CD14-positive monocyte (primary cell): ENCODE data around the gene FBXO5. TPM values are rescaled to one million over a fixed set of nuclear protein-coding genes. Genes with fewer than 3 reads are reported as not detected.

Experiments used
- DNase-seq, 3 donors: peaks; one replicate each; pipeline ENCODE4 v3.0.0-alpha.2; 2011 to 2022
- H2AFZ ChIP-seq: 2 replicates; pipeline ENCODE4 v1.6.0; 2012; ENCODE audit warnings: mild to moderate bottlenecking, low read depth, low read length, inconsistent platforms; ENCODE audit not compliant: insufficient read depth, poor library complexity, severe bottlenecking
- H3K27ac ChIP-seq, 2 donors: 1 replicate in 1 of 2; 2 replicates in 1 of 2; pipeline ENCODE4 v1.5.1; 2012 to 2013; ENCODE audit warnings: low read length in 2 of 2, control low read depth in 1 of 2, inconsistent platforms in 1 of 2, low read depth in 1 of 2, mild to moderate bottlenecking in 1 of 2
- H3K27me3 ChIP-seq, 2 donors: one replicate each; pipeline versions ENCODE4 v1.6.0 to v1.6.1; 2011 to 2013; ENCODE audit warnings: low read length in 2 of 2; ENCODE audit not compliant: control insufficient read depth in 2 of 2, insufficient read depth in 2 of 2
- H3K36me3 ChIP-seq, 2 donors: replicated peaks in 1 of 2; 1 replicate in 1 of 2; 2 replicates in 1 of 2; pipeline versions ENCODE4 v1.5.1 to v1.6.1; 2012 to 2013; ENCODE audit warnings: low read length in 2 of 2, control low read depth in 1 of 2, inconsistent platforms in 1 of 2, mild to moderate bottlenecking in 1 of 2; ENCODE audit not compliant: insufficient read depth in 2 of 2, control insufficient read depth in 1 of 2
- H3K4me1 ChIP-seq, 2 donors: 1 replicate in 1 of 2; 2 replicates in 1 of 2; pipeline versions ENCODE4 v1.5.1 to v1.6.1; 2012 to 2013; ENCODE audit warnings: low read length in 2 of 2, control low read depth in 1 of 2, inconsistent platforms in 1 of 2, mild to moderate bottlenecking in 1 of 2, moderate library complexity in 1 of 2; ENCODE audit not compliant: insufficient read depth in 2 of 2, control insufficient read depth in 1 of 2
- H3K4me2 ChIP-seq: replicated peaks from 2 replicates; pipeline ENCODE3; 2012; ENCODE audit warnings: low read length, moderate library complexity, mild to moderate bottlenecking; ENCODE audit not compliant: poor library complexity, severe bottlenecking; ENCODE audit errors: extremely low read depth
- H3K4me3 ChIP-seq, 3 experiments: fragments of 200-600 bp in 1 of 3; sonication (generic) in 1 of 3; replicated peaks in 1 of 3; 1 replicate in 2 of 3; 2 replicates in 1 of 3; pipeline ENCODE4 v1.5.1; 2011 to 2013; ENCODE audit warnings: low read length in 3 of 3, mild to moderate bottlenecking in 3 of 3, control low read depth in 2 of 3, low read depth in 2 of 3, inconsistent platforms in 1 of 3, moderate library complexity in 1 of 3
- H3K79me2 ChIP-seq: 2 replicates; pipeline ENCODE4 v1.6.0; 2012; ENCODE audit warnings: mild to moderate bottlenecking, control low read depth, inconsistent platforms, low read length, moderate library complexity; ENCODE audit not compliant: insufficient read depth
- H3K9ac ChIP-seq: 2 replicates; pipeline ENCODE4 v1.6.0; 2017; ENCODE audit warnings: low read length, mild to moderate bottlenecking; ENCODE audit not compliant: insufficient read depth, poor library complexity, severe bottlenecking
- H3K9me3 ChIP-seq, 2 donors: replicated peaks in 1 of 2; 1 replicate in 1 of 2; 2 replicates in 1 of 2; pipeline versions ENCODE4 v1.5.1 to v1.6.1; 2012 to 2013; ENCODE audit warnings: low read length in 2 of 2, control low read depth in 1 of 2; ENCODE audit not compliant: control insufficient read depth in 1 of 2, insufficient read depth in 1 of 2
- H4K20me1 ChIP-seq: 2 replicates; pipeline ENCODE4 v1.6.0; 2012; ENCODE audit warnings: mild to moderate bottlenecking, low read length, control low read depth, moderate library complexity; ENCODE audit not compliant: insufficient read depth
- H3K27ac Mint-ChIP-seq, 7 donors: one replicate each; pipeline ENCODE4 v1.8.0; 2020; ENCODE audit warnings: mild to moderate bottlenecking in 7 of 7, mixed read lengths in 7 of 7, moderate library complexity in 6 of 7, inconsistent platforms in 2 of 7
- H3K27me3 Mint-ChIP-seq, 3 donors: one replicate each; pipeline ENCODE4 v1.8.0; 2021 to 2022; ENCODE audit warnings: low read depth in 3 of 3, mild to moderate bottlenecking in 3 of 3, mixed read lengths in 3 of 3, moderate library complexity in 3 of 3, inconsistent platforms in 1 of 3
- H3K36me3 Mint-ChIP-seq, 2 donors: one replicate each; pipeline ENCODE4 v1.8.0; 2020; ENCODE audit warnings: mixed read lengths in 2 of 2, inconsistent platforms in 1 of 2, mild to moderate bottlenecking in 1 of 2
- H3K4me1 Mint-ChIP-seq: one replicate; pipeline ENCODE4 v1.8.0; 2020; ENCODE audit warnings: mild to moderate bottlenecking, mixed read lengths
- H3K4me3 Mint-ChIP-seq, 2 donors: one replicate each; pipeline ENCODE4 v1.8.0; 2020; ENCODE audit warnings: mild to moderate bottlenecking in 2 of 2, mixed read lengths in 2 of 2, moderate library complexity in 1 of 2
- H3K9me3 Mint-ChIP-seq, 7 donors: one replicate each; pipeline ENCODE4 v1.8.0; 2020 to 2022; ENCODE audit warnings: mixed read lengths in 7 of 7, mild to moderate bottlenecking in 6 of 7, moderate library complexity in 6 of 7, inconsistent platforms in 2 of 7
- WGBS: methylation state at CpG from one replicate; pipeline ENCODE4 v1.1.5; 2013; ENCODE audit warnings: missing lambda C conversion rate; ENCODE audit not compliant: insufficient coverage; 5-methylcytosine and 5-hydroxymethylcytosine counted together
- intact Hi-C, 2 donors: fragments of 100-400 bp; cut with micrococcal nuclease; formaldehyde crosslinking; loops; one replicate each; pipeline versions ENCODE4 v1.15.0 to v1.15.1; 2023
- polyA plus RNA-seq, 3 donors: library from polyadenylated mRNA; depleted of rRNA in 1 of 3; unstranded in 2 of 3; stranded (reverse) in 1 of 3; fragments of 300-500 nt in 2 of 3; fragments of >200 nt in 1 of 3; fragmentation: Illumina TruSeq in 2 of 3; gene quantifications; 1 replicate in 2 of 3; 2 replicates in 1 of 3; pipeline ENCODE4 v1.2.3, GENCODE V29; 2012 to 2021
- TF ChIP-seq, protein P1 (sequence below): fragments of 200-600 bp; IDR thresholded peaks from one replicate; pipeline ENCODE4 v1.8.0; 2022; ENCODE audit warnings: antibody characterized with exemption, mild to moderate bottlenecking

Gene FBXO5
- polyA plus RNA-seq, 3 donors, result 1.0 to 1.9 (median 1.3) TPM

DNA sequence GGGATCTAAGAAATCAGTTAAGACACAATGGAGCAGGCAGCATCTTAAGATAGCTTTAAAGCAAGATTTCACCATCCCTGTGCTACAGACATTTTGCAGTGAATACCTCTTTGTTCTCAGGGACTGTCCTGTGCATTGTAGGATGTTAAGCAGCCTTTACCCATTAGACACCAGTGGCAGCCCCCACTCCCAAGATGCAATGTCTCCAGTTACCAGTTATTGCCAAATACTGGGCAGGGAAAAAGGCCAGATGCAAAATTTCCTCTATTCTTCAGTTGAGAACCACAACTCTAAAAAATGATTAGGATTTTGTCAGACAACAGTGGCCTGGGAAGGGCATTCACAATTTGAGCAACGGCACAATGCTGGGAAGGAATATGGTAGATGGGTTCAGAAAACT, 6.1 kb downstream of the FBXO5 start:
- no CpG with 5 or more reads among the region's 1 CpG for WGBS
- Histone ChIP-seq H3K4me1 (peaks cover 42 to 78% of the 10 kb centered on the region in 2 donors), H2AFZ (peak overlapping the region; percentile 2), H3K27ac (peak overlapping the region in 1 of 2 donors; percentile 86), H4K20me1 (peaks cover 2% of the 10 kb centered on the region), H3K9me3 (no peaks in the 10 kb centered on the region), H3K4me2 (peak overlapping the region; percentile 11), H3K9ac (no peak overlapping the region), H3K4me3 (no peak overlapping the region), H3K36me3 (peaks cover 11 to 20% of the 10 kb centered on the region in 2 donors), H3K27me3 (no peaks in the 10 kb centered on the region), H3K79me2 (peaks cover 95% of the 10 kb centered on the region)
- no peak for DNase-seq
- intact Hi-C loops, result loop anchor here in 1 of 2 donors (10.0 kb wide), 1 partner anchor 1582 kb away; the partner anchor contains the start of gene ZBTB2
- Mint-ChIP-seq H3K9me3 (no peaks in the 10 kb centered on the region), H3K36me3 (peaks cover 3 to 23% of the 10 kb centered on the region in 2 donors), H3K4me1 (peaks cover 69% of the 10 kb centered on the region), H3K4me3 (peak overlapping the region in 1 of 2 donors; percentile 35), H3K27me3 (no peaks in the 10 kb centered on the region), H3K27ac (peak overlapping the region; percentile 69 to 91 (median 77))
- TF ChIP-seq, protein P1, sequence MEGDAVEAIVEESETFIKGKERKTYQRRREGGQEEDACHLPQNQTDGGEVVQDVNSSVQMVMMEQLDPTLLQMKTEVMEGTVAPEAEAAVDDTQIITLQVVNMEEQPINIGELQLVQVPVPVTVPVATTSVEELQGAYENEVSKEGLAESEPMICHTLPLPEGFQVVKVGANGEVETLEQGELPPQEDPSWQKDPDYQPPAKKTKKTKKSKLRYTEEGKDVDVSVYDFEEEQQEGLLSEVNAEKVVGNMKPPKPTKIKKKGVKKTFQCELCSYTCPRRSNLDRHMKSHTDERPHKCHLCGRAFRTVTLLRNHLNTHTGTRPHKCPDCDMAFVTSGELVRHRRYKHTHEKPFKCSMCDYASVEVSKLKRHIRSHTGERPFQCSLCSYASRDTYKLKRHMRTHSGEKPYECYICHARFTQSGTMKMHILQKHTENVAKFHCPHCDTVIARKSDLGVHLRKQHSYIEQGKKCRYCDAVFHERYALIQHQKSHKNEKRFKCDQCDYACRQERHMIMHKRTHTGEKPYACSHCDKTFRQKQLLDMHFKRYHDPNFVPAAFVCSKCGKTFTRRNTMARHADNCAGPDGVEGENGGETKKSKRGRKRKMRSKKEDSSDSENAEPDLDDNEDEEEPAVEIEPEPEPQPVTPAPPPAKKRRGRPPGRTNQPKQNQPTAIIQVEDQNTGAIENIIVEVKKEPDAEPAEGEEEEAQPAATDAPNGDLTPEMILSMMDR, result no peak

DNA sequence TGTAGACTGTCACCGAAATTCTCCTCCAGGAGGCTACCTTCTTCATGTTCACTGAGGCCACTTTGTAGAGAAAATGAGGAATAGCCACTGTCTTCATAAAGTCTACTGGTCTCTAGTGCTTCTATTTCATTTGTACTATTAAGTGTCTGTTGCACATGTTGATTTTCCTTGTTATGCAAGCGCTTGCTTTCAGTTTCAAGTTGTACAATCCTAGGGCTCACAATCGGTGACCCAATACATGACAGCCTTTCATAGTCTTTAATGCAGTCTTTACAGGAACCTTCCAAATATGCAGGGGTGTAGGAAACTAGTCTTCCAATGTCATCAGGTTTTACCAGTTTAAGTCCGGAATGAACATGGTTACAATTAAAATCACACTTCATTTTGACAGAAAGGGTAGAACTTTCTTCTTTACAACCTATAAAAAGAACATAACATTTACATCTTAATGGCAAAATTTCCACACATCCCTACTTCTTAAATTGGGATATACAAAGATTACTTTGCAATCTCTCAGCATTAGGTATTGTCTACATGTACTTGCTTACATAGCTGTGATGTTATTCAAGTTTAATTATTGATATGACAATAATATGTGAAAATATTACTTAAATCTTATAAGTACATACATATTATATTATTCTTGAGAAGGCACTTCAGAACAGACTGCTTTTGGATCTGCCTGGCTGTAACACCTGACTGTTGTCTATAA, 7.5 kb downstream of the FBXO5 start:
- H3K36me3 Mint-ChIP-seq, result peaks cover 11 to 35% of the 10 kb centered on the region in 2 donors
- intact Hi-C loops, result loop anchor here in 1 of 2 donors (10.0 kb wide), 1 partner anchor 1581 kb away; the partner anchor contains the start of gene ZBTB2
- peaks cover 24 to 34% of the 10 kb centered on the region in 2 donors for H3K36me3 ChIP-seq
- H3K9me3 Mint-ChIP-seq, result no peaks in the 10 kb centered on the region
- peaks cover 42 to 67% of the 10 kb centered on the region in 2 donors for H3K4me1 ChIP-seq
- H3K4me3 ChIP-seq, result peak overlapping the region in 2 of 3 experiments; percentile 25 to 53
- TF ChIP-seq, protein P1, result no peak
- H3K9ac ChIP-seq, result peak overlapping the region; percentile 30
- peak overlapping the region; percentile 54 for H3K4me2 ChIP-seq
- peak overlapping the region; percentile 90 to 96 (median 91) for H3K27ac Mint-ChIP-seq
- peaks cover 88% of the 10 kb centered on the region for H3K79me2 ChIP-seq
- peak; percentile 78 to 88 (median 81) for DNase-seq
- H3K9me3 ChIP-seq, result no peaks in the 10 kb centered on the region
- peak overlapping the region; percentile 13 to 77 for H3K4me3 Mint-ChIP-seq
- no peaks in the 10 kb centered on the region for H3K27me3 Mint-ChIP-seq
- WGBS, result no CpG with 5 or more reads among the region's 4 CpGs
- H4K20me1 ChIP-seq, result no peaks in the 10 kb centered on the region
- H2AFZ ChIP-seq, result peak overlapping the region; percentile 49
- peak overlapping the region; percentile 10 to 86 for H3K27ac ChIP-seq
- no peaks in the 10 kb centered on the region for H3K27me3 ChIP-seq
- H3K4me1 Mint-ChIP-seq, result peaks cover 58% of the 10 kb centered on the region
